SK-N-MC (cell line): ENCODE measurements around the gene TMEM45A.

Experiments used
- EZH2 ChIP-seq: fragments of 200-600 bp; sonication (generic); IDR thresholded peaks from one replicate; pipeline ENCODE4 v1.6.1; 2017; ENCODE audit warnings: antibody characterized with exemption
- FOXP2 ChIP-seq: optimal IDR thresholded peaks from 2 replicates; pipeline ENCODE3; 2011; ENCODE audit warnings: mild to moderate bottlenecking, moderate library complexity; ENCODE audit not compliant: insufficient read depth; ENCODE audit errors: extremely low read length, control extremely low read depth
- POLR2AphosphoS5 ChIP-seq: IDR thresholded peaks from 2 replicates; pipeline ENCODE4 v1.6.1; 2012; ENCODE audit warnings: mild to moderate bottlenecking, low read depth, low read length, borderline replicate concordance

- no peak for TF ChIP-seq EZH2
- TF ChIP-seq POLR2AphosphoS5, result peak; percentile 9; the same call in 1 of the 2 replicates
- no peak for TF ChIP-seq FOXP2
These were observed 118.8 kb downstream of the TMEM45A start for GRCh38 chr3:100611221-100611620.
